NCI-H128 (cell line): ENCODE measurements around the gene NADSYN1.

Source experiments
- DNase-seq: peaks from one replicate; lab custom pipeline; 2025; ENCODE audit not compliant: unreplicated experiment; lab: John Stamatoyannopoulos, UW

The NADSYN1 gene

DNA sequence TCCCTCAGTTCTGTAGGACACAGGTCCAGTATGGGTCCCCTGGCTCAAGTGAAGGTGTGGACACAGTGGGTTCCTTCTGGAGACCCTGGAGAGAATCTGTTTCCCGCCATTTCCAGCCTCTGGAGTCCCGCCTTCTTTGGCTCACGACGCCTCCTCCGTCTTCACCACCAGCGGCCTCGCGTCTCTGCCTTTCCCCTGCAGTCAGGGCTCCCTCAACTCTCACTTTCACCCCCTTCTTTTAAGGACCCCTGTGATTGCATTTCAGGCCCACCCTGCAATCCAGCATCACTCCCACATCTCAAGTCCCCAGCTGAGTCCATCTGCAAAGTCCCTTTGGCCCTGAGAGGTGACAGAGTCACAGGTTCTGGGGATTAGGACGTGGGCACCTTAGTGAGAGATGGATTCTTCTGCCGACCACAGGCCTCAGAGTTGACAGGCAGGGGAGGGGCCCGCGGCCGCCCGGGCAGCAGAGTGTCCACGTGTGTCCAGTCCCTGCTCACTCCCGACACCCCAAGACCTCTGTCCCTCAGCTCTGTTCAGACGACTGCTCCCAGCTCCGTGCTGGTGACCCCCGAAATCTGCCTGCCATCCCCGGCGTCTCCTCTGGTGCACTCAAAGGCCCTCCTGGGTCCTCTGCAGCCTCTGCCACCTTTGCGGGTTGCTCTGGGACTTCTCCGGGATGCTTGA lies 37.2 kb downstream of the NADSYN1 start:
- DNase-seq: no peak

DNA sequence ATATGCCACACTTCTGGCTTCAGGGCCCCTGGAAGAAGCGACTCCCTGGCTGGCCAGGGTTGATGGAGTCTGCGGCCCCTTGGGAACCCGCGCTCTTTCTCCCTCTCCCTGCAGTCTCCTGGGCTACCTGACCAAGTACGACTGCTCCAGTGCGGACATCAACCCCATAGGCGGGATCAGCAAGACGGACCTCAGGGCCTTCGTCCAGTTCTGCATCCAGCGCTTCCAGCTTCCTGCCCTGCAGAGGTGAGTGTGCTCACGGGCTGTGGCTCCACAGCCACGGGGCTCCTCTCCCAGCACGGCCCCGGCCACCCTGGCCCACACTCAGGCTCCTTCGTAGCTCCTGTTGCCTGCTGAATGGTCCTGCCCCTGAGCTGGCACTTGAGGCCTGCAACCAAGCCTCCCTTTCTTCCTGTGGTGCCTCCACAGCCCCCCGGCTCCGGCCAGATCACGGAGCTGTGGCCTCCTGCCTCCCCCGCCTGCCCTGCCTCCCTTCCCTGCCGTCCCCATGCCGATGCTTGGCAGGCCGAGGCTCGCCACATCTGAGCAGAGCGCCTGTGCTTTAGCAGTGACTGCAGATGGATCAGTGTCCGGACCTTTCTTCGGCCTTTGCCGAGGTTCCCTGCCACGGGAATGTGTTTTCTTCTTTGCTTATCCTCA lies 37.9 kb downstream of the NADSYN1 start:
- DNase-seq: no peak

DNA sequence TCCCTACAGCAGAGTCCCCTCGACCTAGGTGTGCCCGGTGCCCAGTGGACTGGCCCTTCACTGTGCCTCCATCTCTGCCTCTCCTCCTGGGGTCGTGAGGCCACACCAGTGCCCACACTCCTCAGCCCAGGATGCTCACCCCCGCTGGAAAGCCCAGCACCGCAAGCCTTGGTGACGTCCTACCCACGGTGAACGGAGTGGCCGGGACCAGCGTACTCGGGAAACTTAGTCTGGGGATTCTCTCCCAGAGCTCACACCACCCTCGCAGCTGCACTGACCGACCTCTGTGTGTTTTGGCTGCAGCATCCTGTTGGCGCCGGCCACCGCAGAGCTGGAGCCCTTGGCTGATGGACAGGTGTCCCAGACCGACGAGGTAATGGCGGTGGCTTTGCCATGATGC lies 38.5 kb downstream of the NADSYN1 start:
- DNase-seq: no peak

DNA sequence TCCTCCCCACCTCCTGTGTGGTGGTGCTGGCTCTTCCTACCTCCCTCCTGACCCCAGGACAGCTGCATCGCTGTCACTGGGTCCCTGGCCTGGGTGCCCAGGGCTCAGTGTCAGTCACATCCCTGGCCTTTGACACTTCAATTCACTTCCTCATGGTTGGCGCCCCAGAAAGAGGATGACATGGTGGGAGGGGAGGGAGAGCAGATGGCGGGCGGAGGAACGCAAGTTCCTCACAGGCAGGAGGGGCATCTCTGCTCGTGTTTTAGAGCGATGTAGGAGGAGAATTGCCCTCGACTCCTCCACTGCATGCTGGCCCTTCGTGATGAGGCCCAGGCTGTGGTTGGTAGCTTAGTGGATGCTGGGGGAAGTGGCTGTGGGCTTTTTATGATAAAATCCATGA lies 38.9 kb downstream of the NADSYN1 start:
- DNase-seq: no peak

DNA sequence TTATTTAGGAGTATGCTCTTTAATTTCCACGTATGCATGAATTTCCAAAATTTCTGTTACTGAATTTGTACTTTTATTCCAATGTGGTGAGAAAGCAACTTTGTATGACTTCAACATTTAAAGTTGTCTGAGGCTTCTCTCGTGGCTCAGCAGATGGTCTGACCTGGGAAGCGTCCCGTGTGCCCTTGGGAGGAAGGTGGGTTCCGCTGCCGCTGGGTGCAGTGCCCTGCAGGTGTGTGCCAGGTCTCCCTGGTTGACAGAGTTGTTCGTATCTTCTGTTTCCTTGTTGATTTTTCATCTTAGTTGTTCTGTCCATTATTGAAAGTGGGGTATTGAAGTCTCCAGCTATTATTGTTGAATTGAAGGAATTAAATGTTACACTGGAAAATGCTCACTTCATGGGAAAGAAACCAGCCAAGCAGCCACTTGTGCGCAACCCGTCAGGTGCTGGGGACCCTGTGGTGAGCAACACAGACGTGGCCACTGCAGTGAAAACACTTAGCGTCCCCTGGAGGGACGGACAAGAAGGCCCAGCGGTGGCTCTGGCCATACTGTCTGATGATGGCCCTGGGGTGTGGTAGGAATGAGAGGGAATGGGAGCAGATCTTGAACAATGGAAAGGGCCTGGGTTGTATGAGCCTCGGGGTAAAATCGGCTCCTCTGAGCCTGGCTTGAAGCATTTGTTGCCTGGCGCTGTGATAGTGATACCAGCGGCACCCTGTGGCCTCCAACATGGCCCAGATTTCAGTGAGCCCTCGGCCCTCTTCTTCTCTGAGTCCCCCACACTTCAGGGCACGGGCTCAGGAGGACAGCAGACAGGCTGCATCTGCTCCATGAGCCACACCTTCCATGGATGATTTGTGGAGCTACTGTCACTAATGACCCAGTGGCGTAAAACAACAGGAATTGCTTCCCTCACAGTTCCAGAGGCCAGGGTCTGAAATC lies 42.6 kb downstream of the NADSYN1 start:
- no peak for DNase-seq

DNA sequence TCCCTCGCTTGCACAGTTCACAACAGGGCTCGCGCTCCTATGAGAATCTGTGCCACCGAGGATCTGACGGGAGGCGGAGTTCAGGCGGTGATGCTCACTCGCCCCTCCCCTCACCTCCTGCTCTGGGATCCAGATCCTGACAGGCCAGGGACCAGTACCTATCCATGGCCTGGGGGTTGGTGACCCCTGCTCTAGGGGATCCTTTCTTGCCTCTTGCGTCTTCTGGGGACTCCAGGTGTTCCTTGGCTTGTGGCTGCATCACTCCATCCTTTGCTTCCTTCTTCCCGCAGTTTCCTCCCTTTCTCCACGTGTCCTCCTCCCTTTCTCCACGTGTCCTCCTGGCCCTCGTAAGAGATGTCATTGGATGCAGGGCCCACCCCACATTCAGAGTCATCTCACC lies 43.4 kb downstream of the NADSYN1 start:
- DNase-seq: no peak

DNA sequence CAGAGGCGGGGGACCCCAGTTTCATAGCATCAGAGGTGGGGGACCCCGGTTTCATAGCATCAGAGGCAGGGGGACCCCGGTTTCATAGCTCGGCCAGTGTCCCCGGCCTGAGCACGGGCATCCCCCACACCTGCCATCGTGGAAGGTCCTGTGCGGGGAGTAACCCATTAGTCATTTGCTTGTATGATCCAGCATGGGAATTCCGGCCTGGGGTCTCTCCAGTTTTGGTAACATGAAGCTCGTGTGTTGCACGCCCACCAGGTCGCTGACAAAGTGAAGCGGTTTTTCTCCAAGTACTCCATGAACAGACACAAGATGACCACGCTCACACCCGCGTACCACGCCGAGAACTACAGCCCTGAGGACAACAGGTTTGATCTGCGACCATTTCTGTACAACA lies 45.1 kb downstream of the NADSYN1 start:
- DNase-seq: no peak

DNA sequence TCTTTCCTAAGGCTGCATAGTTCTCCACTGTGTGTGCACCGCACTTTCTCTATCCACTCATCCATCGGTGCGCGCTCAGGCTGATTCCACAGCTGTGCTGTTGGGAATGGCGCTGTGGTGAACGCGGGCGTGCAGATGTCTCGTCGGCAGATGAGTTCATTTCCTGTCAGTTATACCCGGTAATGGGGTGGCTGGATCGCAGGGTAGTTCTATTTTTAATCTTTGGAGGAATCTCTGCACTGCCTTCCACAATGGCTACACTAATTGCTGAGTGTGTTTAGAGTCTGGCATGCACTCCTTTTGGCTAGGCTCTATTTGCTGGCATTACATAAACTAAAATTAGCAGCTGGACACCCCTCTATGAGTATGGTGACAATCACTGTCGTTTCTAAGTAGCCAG lies 46.1 kb downstream of the NADSYN1 start:
- DNase-seq: no peak

DNA sequence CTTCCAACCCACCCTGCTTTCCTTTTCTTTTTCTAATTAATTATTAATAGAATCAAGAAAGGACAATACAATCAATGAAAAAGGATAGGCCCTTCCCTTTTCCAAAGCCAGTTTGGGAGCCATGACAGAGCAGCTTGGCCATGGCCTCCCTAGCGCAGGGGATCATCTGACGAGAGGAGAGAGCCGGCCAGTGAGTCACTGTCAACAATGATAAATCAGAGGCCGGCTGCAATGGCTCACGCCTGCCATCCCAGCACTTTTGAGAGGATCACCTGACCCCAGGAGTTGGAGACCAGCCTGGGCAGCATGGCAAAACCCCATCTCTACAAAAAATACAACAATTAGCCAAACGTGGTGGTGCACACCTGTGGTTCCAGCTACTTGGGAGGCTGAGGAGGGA lies 46.5 kb downstream of the NADSYN1 start:
- no peak for DNase-seq

DNA sequence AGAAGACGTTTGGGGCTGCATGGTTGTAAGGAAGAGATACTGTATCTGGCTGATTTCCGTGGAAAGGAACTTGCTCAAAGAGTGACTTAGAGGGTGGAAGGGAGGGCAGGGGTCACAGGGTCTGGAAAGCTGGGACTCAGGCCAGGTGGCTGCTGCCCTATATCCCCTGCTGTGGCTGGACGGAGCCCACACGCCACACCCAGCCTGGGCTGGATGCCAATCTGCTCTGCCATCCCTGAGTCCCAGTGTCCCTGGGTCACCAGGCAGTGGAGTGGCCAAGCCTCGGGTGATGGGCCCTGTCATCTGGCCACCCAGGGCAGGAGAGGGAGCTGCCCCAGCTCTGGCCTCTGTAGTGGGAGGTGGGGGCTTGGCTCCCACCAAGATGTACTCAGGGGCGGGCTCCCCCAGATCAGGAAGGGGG lies 47.6 kb downstream of the NADSYN1 start:
- DNase-seq: no peak

DNA sequence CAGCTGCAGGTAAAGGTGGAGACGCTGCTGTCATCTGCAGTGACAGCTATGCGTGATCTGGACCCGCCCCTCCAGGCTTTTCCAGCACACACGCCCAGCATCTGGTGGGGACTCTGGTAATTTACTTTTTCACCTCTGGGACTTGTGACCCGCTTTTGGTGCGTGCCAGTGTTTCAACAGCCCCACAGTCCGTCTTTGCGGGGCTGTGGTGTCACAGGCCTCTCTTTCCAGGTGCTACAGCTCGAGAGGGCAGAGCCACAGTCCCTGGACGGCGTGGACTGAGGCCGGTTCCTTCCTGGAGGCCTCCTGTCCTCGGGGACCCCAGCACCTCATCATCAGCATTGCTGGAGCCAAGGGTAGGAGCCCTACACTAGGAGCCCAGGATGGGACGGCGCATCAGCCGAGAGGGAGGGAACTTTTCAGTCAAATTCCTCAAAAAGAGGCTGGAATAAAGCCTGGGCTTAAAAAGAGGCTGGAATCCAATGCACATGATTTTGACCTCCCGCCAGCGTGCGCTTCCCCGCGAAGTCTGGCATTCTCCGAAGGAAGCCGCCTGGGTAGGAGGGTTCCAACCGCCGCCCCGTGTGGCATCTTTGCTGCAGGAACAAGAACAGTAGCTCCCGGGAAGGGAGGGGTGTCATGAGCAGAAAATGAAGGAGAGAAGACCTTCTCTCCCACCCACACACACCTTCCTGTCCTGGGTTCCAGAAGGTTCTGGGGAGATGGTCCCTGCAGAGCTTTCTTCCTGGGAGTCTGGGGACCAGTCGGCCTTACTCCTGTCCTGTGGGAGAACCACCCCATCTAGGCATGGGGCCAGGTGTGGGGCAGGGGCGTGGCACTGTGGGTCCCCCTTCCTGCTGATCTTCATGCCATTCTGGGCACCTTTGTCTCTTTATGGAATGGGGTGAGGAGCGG lies 48.3 kb downstream of the NADSYN1 start:
- DNase-seq: no peak

DNA sequence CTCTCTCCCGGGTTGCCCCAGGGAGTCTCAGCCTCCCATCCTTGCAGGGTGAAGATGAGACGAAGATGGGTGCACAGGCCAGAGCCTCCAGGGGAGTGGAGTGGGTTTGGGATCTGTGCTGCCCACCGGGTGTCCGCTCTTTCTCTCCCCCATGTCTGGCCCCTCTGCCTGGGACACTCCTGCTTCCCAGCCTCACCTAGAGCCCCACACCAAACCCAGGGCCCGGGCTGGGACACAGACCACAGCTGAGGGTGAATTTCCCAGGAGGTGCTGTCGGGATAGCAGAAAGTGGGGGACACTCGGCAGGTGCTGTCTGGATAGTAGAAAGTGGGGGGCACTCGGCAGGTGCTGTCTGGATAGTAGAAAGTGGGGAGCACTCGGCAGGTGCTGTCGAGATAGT lies 49.0 kb downstream of the NADSYN1 start:
- DNase-seq: no peak

DNA sequence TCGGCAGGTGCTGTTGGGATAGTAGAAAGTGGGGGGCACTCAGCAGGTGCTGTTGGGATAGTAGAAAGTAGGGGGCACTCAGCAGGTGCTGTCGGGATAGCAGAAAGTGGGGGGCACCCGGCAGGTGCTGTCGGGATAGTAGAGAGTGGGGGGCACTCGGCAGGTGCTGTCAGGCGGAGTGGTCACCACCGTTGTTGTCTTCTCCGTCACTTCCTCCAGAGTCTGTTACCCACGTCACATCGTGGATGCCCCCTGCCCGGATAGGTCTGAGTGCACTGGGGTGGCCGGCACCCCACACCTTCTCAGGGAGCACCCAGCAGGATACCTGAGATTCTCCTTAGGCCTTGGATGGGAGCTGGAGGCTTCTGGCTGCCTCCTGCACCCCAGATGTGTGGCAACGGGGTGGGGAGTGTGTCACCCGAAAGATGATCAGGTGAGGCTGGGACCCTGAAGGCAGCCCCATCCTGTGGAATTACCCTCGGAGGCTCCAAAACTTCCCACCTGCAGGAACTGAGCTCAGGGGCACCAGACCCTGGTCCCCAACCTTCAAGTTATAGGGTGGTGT lies 50.0 kb downstream of the NADSYN1 start:
- no peak for DNase-seq

DNA sequence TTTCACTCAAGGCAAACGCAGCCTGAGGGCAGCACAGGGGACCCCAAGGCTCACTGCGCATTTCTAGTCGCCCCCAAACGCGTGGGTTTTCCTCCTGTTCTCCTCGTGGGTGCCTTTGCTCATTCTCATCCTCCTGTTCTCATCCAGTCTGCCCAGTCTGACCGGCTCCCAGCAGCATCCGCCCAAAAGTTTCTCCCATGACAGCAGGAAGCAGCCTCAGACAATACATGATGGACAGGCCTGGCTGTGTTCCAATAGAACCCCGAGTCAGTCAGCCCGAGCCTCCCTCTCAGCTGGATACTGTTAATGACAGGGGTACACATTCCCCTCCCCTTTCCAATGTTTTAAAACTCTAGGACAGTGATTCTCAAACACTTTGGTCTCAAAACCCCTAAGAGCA lies 51.5 kb downstream of the NADSYN1 start:
- DNase-seq: peak; percentile 35

DNA sequence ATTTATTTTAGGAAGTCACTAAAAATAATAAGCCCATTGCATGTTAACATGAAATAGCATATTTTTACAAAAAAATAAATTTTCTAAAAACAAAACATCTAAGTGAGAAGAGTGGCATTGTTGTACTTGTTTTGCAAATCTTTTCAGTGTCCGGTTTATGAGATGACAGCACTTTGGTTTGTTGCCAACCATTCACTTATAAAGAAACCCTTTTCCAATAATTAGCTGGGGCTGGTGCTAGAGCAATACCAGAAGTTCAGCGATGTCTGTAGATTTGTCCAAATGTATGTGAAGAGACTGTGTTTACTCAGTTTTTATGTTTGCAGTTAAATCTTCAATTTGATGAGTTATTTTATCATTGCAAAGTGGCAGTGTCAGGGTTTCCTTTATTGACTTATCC lies 52.0 kb downstream of the NADSYN1 start:
- no peak for DNase-seq

DNA sequence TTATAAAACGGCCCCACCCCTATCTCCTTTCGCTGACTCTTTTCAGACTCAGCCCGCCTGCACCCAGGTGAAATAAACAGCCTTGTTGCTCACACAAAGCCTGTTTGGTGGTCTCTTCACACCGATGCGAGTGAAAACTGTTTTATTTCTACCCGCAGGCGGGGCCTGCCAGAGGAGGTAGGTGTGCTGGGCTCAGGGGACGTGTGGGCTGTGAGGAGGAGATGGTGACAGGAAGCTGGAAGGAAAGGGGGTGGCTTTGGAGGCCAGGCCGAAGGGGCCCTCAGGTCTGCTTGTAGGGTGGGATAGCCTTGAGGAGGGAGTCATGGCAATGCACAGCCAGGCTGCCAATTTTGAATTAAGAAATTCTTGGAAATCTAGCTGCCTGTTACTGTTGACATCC lies 52.8 kb downstream of the NADSYN1 start:
- DNase-seq: no peak

DNA sequence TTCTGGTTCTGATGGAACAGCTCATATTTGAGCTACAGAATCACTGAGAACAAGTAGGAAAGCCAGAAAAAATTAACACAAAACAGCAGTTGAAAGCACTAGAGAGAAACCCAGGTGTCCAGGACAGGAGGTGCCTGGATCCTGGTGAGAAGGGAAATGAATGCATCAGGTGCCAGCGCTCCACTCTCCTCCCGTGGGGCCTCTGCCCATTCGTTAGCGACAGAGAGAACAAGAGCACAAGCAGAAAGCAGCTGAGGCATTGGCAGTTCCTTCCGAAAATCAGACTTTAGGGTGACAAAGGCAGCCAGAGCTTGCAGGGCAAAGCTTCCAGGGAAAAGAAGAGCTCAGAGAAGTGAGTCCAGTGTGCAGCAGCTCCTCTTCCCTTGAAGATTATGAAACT lies 54.1 kb downstream of the NADSYN1 start:
- no peak for DNase-seq

DNA sequence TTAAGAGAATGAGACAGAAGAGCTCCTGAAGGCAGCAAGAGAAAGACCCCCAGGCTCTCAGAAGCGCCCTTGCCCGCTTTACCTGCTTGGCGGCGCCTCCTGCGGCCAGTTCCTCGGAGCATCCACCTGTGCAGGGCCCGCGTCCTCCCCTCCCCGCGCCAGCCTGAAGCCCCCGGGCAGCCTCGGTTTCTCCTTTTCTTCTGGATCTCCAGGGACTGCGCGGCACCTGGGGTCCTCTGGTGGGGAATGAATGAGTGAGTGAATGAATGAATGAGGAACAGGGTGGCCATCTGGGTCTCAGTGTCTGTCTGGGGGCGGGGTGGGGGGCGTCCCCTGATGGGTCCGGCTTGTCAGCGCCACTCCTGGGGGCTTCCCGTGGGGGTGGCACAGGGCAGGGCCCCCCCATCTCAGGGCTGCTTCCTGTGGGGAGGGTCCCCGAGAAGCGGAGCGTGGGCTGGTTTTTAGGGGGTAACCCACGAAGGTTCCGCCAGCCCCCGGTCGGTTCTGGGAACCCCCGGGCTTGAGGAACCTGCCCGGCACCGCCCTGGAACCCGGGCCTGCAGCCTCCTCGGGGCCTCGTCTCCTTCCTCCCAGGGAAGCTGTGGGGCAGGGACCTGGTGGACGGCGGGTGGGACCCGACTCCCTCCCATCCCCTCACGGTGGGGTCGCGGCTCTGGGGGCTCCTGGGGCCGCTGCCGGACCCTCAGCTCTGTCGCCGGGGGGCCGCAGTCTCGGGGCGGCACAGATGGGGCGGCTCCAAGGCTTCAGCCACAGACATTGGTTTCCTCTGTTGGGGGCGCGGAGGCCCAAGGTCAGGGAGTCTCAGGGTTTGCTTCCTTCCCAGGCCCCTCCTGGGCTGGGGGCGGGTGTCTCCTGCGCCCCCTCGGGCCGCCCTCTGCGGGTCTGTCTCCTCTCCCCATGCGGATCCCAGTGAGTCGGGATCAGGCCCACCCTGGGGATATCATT lies 65.8 kb downstream of the NADSYN1 start:
- DNase-seq: no peak

DNA sequence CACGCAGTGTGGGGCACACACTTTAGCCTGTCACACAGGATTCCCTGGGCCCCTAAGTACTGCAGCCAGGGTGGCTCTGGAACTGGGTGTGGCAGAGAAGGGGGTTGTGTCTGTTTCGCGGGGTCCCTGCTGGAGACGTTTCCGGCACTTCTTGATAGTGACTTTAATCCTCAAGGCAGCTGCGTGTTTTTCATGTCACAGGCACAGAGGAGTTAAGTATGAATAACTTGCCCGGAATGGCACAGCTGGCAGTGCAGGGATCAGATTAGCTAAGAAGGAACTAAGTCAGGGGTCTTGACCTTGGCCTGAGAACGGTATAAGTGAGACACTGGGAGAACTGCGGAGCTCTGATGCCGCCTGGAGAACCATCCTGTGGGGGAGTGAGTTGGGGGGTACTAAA lies 66.5 kb downstream of the NADSYN1 start:
- no peak for DNase-seq
